Lung (tissue), 12 donors: ENCODE results near the gene FOXP1. TPM values are rescaled to one million over a fixed set of nuclear protein-coding genes. Genes with fewer than 3 reads are reported as not detected.

ENCODE experiments used
- ATAC-seq: fragments of 200-7000 bp; cut with Tn5 transposase; one replicate; pipeline ENCODE4 v1.9.1; 2020; ENCODE audit warnings: moderate number of reproducible peaks; ENCODE audit not compliant: insufficient read depth, low FRiP score
- DNase-seq, 3 donors: peaks; one replicate each; pipeline ENCODE4 v3.0.0-alpha.2; 2013 to 2017
- H3K27ac ChIP-seq, 2 donors: one replicate each; pipeline ENCODE4 v1.5.1; 2013; ENCODE audit warnings: mild to moderate bottlenecking in 2 of 2, moderate library complexity in 2 of 2, control low read depth in 1 of 2, inconsistent platforms in 1 of 2, low read depth in 1 of 2, low read length in 1 of 2
- H3K27me3 ChIP-seq, 3 donors: one replicate each; pipeline ENCODE4 v1.5.1; 2013; ENCODE audit warnings: low read length in 2 of 3; ENCODE audit not compliant: control insufficient read depth in 3 of 3, insufficient read depth in 3 of 3
- H3K36me3 ChIP-seq, 4 donors: one replicate each; pipeline ENCODE4 v1.5.1; 2013; ENCODE audit warnings: low read length in 4 of 4, mild to moderate bottlenecking in 1 of 4, moderate library complexity in 1 of 4; ENCODE audit not compliant: control insufficient read depth in 4 of 4, insufficient read depth in 4 of 4
- H3K4me1 ChIP-seq, 5 donors: one replicate each; pipeline ENCODE4 v1.5.1; 2013; ENCODE audit warnings: low read length in 5 of 5, mild to moderate bottlenecking in 2 of 5, moderate library complexity in 1 of 5; ENCODE audit not compliant: control insufficient read depth in 5 of 5, insufficient read depth in 5 of 5
- H3K4me3 ChIP-seq: one replicate; pipeline ENCODE4 v1.5.1; 2013; ENCODE audit warnings: mild to moderate bottlenecking, control low read depth, moderate library complexity
- H3K9ac ChIP-seq, 2 donors: one replicate each; pipeline ENCODE4 v1.5.1; 2013; ENCODE audit warnings: low read length in 2 of 2, control low read depth in 1 of 2; ENCODE audit not compliant: insufficient read depth in 1 of 2
- H3K9me3 ChIP-seq, 4 donors: one replicate each; pipeline ENCODE4 v1.5.1; 2013; ENCODE audit warnings: low read length in 3 of 4, mild to moderate bottlenecking in 1 of 4, moderate library complexity in 1 of 4; ENCODE audit not compliant: control insufficient read depth in 4 of 4, insufficient read depth in 3 of 4
- WGBS, 2 donors: extraction: QIAGEN DNeasy Blood & Tissue Kit; methylation state at CpG; one replicate each; pipeline ENCODE4 v1.1.7; 2013; 5-methylcytosine and 5-hydroxymethylcytosine counted together
- polyA plus RNA-seq, 2 donors: library from polyadenylated mRNA; stranded (reverse); fragments of 200-250 nt; gene quantifications; one replicate each; pipeline ENCODE4 v1.2.1, GENCODE V29; 2013
- total RNA-seq, 2 donors: library from RNA; depleted of rRNA in 1 of 2; stranded (reverse); fragments of >200 nt in 1 of 2; gene quantifications; one replicate each; pipeline ENCODE4 v1.2.1, GENCODE V29; 2014 to 2021
- TF ChIP-seq, protein P1 (sequence below): IDR thresholded peaks from 2 replicates; pipeline ENCODE4 v1.5.1; 2012; ENCODE audit warnings: mild to moderate bottlenecking; ENCODE audit errors: control extremely low read depth, extremely low read depth
- donor health status: control.
- donor health status: control.
- donor health status: Bipolar disorder and iron deficiency.
- donor health status: healthy.
- donor health status: DM: yes; HTN: yes; CAD: no.

The FOXP1 gene
- total and polyA plus RNA-seq, 4 donors: 13.8 to 287 (median 73.9) TPM

- Histone ChIP-seq H3K9me3 (no peaks in the 10 kb centered on the region), H3K27me3 (no peaks in the 10 kb centered on the region), H3K36me3 (no peaks in the 10 kb centered on the region), H3K9ac (no peak overlapping the region), H3K4me3 (no peak overlapping the region), H3K4me1 (no peaks in the 10 kb centered on the region), H3K27ac (no peak overlapping the region)
- no peak for ATAC-seq
- TF ChIP-seq, protein P1, sequence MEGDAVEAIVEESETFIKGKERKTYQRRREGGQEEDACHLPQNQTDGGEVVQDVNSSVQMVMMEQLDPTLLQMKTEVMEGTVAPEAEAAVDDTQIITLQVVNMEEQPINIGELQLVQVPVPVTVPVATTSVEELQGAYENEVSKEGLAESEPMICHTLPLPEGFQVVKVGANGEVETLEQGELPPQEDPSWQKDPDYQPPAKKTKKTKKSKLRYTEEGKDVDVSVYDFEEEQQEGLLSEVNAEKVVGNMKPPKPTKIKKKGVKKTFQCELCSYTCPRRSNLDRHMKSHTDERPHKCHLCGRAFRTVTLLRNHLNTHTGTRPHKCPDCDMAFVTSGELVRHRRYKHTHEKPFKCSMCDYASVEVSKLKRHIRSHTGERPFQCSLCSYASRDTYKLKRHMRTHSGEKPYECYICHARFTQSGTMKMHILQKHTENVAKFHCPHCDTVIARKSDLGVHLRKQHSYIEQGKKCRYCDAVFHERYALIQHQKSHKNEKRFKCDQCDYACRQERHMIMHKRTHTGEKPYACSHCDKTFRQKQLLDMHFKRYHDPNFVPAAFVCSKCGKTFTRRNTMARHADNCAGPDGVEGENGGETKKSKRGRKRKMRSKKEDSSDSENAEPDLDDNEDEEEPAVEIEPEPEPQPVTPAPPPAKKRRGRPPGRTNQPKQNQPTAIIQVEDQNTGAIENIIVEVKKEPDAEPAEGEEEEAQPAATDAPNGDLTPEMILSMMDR: no peak
- WGBS, 2 donors: 80 to 86% methylated on average over 11 of the region's 11 CpGs
- no peak for DNase-seq
These were observed 436.9 kb downstream of the FOXP1 start for GRCh38 chr3:71146673-71147072.

DNA sequence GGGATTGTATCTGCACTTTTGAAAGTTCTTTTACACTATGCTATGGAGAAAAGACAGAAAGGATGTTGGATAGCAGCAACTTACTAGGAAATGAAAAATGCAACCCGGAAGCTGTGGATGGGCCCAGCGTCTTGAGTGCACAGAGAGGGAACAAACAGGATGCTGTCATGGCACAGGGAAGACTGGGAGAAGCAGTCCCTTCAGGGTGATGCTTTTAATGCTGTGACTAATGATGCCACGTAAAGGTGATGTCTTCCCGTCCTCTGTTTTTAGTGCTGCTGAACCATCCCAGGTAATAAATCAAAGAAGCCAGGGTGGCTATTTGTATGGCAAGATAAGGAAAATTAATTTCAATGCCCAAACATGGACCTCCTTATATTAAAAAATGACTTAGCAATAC is 437.6 kb downstream of the FOXP1 start:
- H3K27ac ChIP-seq: no peak overlapping the region
- no peaks in the 10 kb centered on the region for H3K36me3 ChIP-seq
- DNase-seq: no peak
- H3K4me3 ChIP-seq: no peak overlapping the region
- H3K9ac ChIP-seq: no peak overlapping the region
- no peaks in the 10 kb centered on the region for H3K27me3 ChIP-seq
- no peaks in the 10 kb centered on the region for H3K9me3 ChIP-seq
- H3K4me1 ChIP-seq: no peaks in the 10 kb centered on the region
- TF ChIP-seq, protein P1: no peak
- 84 to 87% methylated on average over 4 of the region's 4 CpGs for WGBS, 2 donors
- no peak for ATAC-seq

DNA sequence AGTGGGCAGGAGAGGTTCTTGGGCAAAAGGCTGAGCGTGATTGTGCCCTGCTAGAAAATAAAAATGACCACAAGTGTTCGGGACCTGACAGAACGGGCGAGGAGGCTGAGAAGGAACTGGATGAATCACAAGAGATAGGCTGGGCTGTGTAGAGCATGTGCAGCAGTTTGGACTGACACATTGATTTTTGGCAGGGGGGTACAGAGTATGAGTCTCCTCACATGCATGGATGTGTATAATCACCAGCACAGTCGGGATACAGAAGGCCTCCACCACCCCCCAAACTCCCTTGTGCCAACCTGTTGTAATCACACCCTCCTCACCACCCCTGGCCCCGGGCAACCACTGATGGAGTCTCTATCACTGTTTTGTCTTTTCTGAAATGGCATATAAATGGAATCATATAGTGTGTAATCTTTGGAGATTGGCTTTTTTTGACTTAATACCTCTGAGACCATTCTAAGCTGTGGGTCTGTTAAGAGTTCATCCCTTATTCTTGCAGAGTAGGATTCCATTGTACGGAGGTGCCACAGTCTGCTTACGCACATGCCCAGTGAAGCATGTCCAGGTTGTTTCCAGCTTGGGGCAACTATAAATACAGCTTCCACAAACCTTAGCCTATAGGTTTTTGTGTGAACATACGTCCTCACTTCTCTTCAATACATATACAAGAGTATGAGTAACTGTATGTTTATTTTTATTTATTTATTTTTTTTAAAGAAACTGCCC is 438.8 kb downstream of the FOXP1 start:
- no peak overlapping the region for H3K9ac ChIP-seq
- H3K27me3 ChIP-seq: no peaks in the 10 kb centered on the region
- ATAC-seq (no peak), DNase-seq (no peak)
- H3K4me1 ChIP-seq: no peaks in the 10 kb centered on the region
- H3K9me3 ChIP-seq: no peaks in the 10 kb centered on the region
- 86 to 91% methylated on average over 9 of the region's 9 CpGs for WGBS, 2 donors
- no peak overlapping the region for H3K4me3 ChIP-seq
- TF ChIP-seq, protein P1: no peak
- no peaks in the 10 kb centered on the region for H3K36me3 ChIP-seq
- H3K27ac ChIP-seq: no peak overlapping the region

DNA sequence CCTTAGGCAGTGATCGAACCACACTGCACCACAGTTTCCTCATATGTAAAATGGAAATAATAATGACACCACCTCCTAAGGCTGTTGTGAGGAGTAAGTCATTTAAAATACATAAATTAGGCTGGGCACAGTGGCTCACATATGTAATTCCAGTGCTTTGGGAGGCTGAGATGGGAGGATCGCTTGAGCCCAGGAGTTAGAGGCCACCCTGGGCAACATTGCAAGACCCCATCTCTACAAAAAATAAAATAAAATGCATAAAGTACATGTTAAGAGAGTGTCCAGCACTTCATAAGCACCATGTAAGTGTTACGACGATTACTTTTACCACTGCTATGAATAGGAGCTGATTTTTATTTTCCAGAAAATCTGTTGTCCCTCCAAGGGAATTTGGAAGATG is 440.0 kb downstream of the FOXP1 start:
- Histone ChIP-seq H3K9ac (no peak overlapping the region), H3K27ac (no peak overlapping the region), H3K36me3 (no peaks in the 10 kb centered on the region), H3K27me3 (no peaks in the 10 kb centered on the region), H3K4me3 (no peak overlapping the region), H3K4me1 (no peaks in the 10 kb centered on the region), H3K9me3 (no peaks in the 10 kb centered on the region)
- TF ChIP-seq, protein P1: no peak
- ATAC-seq (no peak), DNase-seq (no peak)
- 94 to 96% methylated on average over 4 of the region's 4 CpGs for WGBS, 2 donors
